WTC11 (cell line): Measurements from ENCODE around the gene MTPN. TPM values are rescaled to one million over a fixed set of nuclear protein-coding genes. Genes with fewer than 3 reads are reported as not detected.

Source experiments
- ATAC-seq: fragments of 200-7000 bp; cut with Tn5 transposase; 2 replicates; pipeline ENCODE4 v1.10.0; 2021; ENCODE audit warnings: mild to moderate bottlenecking, moderate library complexity
- CTCF ChIA-PET: fragments of 300-600 bp; sonication (Branson Sonifier 250); formaldehyde crosslinking; loops from one replicate; lab custom pipeline; 2021; ENCODE audit warnings: antibody characterized with exemption; lab: Charles Lee
- POLR2A ChIA-PET: fragments of 350-600 bp; sonication (Branson Sonifier 250); formaldehyde crosslinking; loops from one replicate; lab custom pipeline; 2021; ENCODE audit warnings: antibody characterized with exemption; lab: Charles Lee
- DNase-seq: peaks from one replicate; pipeline ENCODE4 v3.0.0; 2021; ENCODE audit warnings: low spot score
- H3K27ac Mint-ChIP-seq: 2 replicates; pipeline ENCODE4 v1.8.0; 2021; ENCODE audit warnings: mixed read lengths
- H3K27me3 Mint-ChIP-seq: 2 replicates; pipeline ENCODE4 v1.8.0; 2021; ENCODE audit warnings: low read depth, mild to moderate bottlenecking, moderate library complexity, mixed read lengths
- H3K36me3 Mint-ChIP-seq: 2 replicates; pipeline ENCODE4 v1.8.0; 2021; ENCODE audit warnings: mixed read lengths
- H3K4me1 Mint-ChIP-seq: 2 replicates; pipeline ENCODE4 v1.8.0; 2022; ENCODE audit warnings: mixed read lengths
- H3K4me3 Mint-ChIP-seq: 2 replicates; pipeline ENCODE4 v1.8.0; 2021; ENCODE audit warnings: mild to moderate bottlenecking, moderate library complexity, mixed read lengths
- H3K9me3 Mint-ChIP-seq: 2 replicates; pipeline ENCODE4 v1.8.0; 2021; ENCODE audit warnings: mixed read lengths
- CREB1 ChIP-seq: sonication (generic); formaldehyde crosslinking; IDR thresholded peaks from 2 replicates; pipeline ENCODE4 v1.8.0; 2023; ENCODE audit warnings: mild to moderate bottlenecking, missing genetic modification reagents
- E2F1 ChIP-seq: sonication (generic); formaldehyde crosslinking; IDR thresholded peaks from 2 replicates; pipeline ENCODE4 v1.8.0; 2022; ENCODE audit warnings: mild to moderate bottlenecking, missing genetic modification reagents
- EMX1 ChIP-seq: fragments of 250-450 bp; sonication (Bioruptor Pico); IDR thresholded peaks from 2 replicates; pipeline ENCODE4 v1.8.0; 2021; ENCODE audit warnings: mild to moderate bottlenecking
- FOXK1 ChIP-seq: sonication (generic); formaldehyde crosslinking; IDR thresholded peaks from 2 replicates; pipeline ENCODE4 v1.8.0; 2022; ENCODE audit warnings: mild to moderate bottlenecking, moderate library complexity, missing genetic modification reagents
- GABPB1 ChIP-seq: sonication (generic); formaldehyde crosslinking; IDR thresholded peaks from 2 replicates; pipeline ENCODE4 v1.8.1; 2023; ENCODE audit warnings: mild to moderate bottlenecking, missing genetic modification reagents
- GRHL2 ChIP-seq: fragments of 250-450 bp; sonication (Bioruptor Pico); IDR thresholded peaks from 2 replicates; pipeline ENCODE4 v1.8.0; 2022; ENCODE audit warnings: mild to moderate bottlenecking, moderate library complexity; ENCODE audit not compliant: insufficient replicate concordance, severe bottlenecking
- JAZF1 ChIP-seq: fragments of 250-450 bp; sonication (Bioruptor Pico); IDR thresholded peaks from 2 replicates; pipeline ENCODE4 v1.9.0; 2021; ENCODE audit warnings: moderate library complexity, mild to moderate bottlenecking, inconsistent platforms
- KAT7 ChIP-seq: sonication (generic); formaldehyde crosslinking; IDR thresholded peaks from 2 replicates; pipeline ENCODE4 v1.8.1; 2023; ENCODE audit warnings: missing genetic modification reagents, mild to moderate bottlenecking, borderline replicate concordance
- NFE2L1 ChIP-seq: sonication (generic); formaldehyde crosslinking; IDR thresholded peaks from 2 replicates; pipeline ENCODE4 v1.8.1; 2023; ENCODE audit warnings: missing genetic modification reagents
- NR1H2 ChIP-seq: sonication (generic); formaldehyde crosslinking; IDR thresholded peaks from 2 replicates; pipeline ENCODE4 v1.9.0; 2021; ENCODE audit warnings: mild to moderate bottlenecking, moderate library complexity, missing genetic modification reagents
- SOX15 ChIP-seq: fragments of 250-450 bp; sonication (Bioruptor Pico); IDR thresholded peaks from 2 replicates; pipeline ENCODE4 v1.9.0; 2021; ENCODE audit warnings: mild to moderate bottlenecking
- TEAD4 ChIP-seq: sonication (generic); formaldehyde crosslinking; IDR thresholded peaks from 2 replicates; pipeline ENCODE4 v1.8.0; 2022; ENCODE audit warnings: mild to moderate bottlenecking, missing genetic modification reagents
- USF2 ChIP-seq: sonication (generic); formaldehyde crosslinking; IDR thresholded peaks from 2 replicates; pipeline ENCODE4 v1.8.1; 2023; ENCODE audit warnings: mild to moderate bottlenecking, missing genetic modification reagents, moderate library complexity
- total RNA-seq: library from RNA; stranded (reverse); gene quantifications from 3 replicates; pipeline ENCODE4 v1.2.3, GENCODE V29; 2021
- TF ChIP-seq, protein P1 (sequence below): sonication (generic); formaldehyde crosslinking; IDR thresholded peaks from 2 replicates; pipeline ENCODE4 v1.8.0; 2023; ENCODE audit warnings: missing genetic modification reagents, mild to moderate bottlenecking, borderline replicate concordance
- TF ChIP-seq, protein P2 (sequence below): sonication (generic); formaldehyde crosslinking; IDR thresholded peaks from 2 replicates; pipeline ENCODE4 v1.8.0; 2022; ENCODE audit warnings: mild to moderate bottlenecking, missing genetic modification reagents
- TF ChIP-seq, protein P3 (sequence below): fragments of 250-450 bp; sonication (Bioruptor Pico); IDR thresholded peaks from 2 replicates; pipeline ENCODE4 v1.8.0; 2021; ENCODE audit warnings: mild to moderate bottlenecking
- TF ChIP-seq, protein P4 (sequence below): sonication (generic); formaldehyde crosslinking; IDR thresholded peaks from 2 replicates; pipeline ENCODE4 v1.8.1; 2022; ENCODE audit warnings: low read depth, missing genetic modification reagents, borderline replicate concordance
- TF ChIP-seq, protein P5 (sequence below): sonication (generic); formaldehyde crosslinking; conservative IDR thresholded peaks from 2 replicates; pipeline ENCODE4 v1.8.1; 2022; ENCODE audit warnings: mild to moderate bottlenecking, missing genetic modification reagents
- TF ChIP-seq, protein P6 (sequence below): sonication (generic); formaldehyde crosslinking; IDR thresholded peaks from 2 replicates; pipeline ENCODE4 v1.8.0; 2022; ENCODE audit warnings: mild to moderate bottlenecking, missing genetic modification reagents

MTPN gene
- total RNA-seq, 1 experiment from 2014 or later, result 92.5 TPM

- TF ChIP-seq, protein P1, sequence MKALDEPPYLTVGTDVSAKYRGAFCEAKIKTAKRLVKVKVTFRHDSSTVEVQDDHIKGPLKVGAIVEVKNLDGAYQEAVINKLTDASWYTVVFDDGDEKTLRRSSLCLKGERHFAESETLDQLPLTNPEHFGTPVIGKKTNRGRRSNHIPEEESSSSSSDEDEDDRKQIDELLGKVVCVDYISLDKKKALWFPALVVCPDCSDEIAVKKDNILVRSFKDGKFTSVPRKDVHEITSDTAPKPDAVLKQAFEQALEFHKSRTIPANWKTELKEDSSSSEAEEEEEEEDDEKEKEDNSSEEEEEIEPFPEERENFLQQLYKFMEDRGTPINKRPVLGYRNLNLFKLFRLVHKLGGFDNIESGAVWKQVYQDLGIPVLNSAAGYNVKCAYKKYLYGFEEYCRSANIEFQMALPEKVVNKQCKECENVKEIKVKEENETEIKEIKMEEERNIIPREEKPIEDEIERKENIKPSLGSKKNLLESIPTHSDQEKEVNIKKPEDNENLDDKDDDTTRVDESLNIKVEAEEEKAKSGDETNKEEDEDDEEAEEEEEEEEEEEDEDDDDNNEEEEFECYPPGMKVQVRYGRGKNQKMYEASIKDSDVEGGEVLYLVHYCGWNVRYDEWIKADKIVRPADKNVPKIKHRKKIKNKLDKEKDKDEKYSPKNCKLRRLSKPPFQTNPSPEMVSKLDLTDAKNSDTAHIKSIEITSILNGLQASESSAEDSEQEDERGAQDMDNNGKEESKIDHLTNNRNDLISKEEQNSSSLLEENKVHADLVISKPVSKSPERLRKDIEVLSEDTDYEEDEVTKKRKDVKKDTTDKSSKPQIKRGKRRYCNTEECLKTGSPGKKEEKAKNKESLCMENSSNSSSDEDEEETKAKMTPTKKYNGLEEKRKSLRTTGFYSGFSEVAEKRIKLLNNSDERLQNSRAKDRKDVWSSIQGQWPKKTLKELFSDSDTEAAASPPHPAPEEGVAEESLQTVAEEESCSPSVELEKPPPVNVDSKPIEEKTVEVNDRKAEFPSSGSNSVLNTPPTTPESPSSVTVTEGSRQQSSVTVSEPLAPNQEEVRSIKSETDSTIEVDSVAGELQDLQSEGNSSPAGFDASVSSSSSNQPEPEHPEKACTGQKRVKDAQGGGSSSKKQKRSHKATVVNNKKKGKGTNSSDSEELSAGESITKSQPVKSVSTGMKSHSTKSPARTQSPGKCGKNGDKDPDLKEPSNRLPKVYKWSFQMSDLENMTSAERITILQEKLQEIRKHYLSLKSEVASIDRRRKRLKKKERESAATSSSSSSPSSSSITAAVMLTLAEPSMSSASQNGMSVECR, result no peak
- no peak for TF ChIP-seq NR1H2 (CRISPR knock-in tag)
- no peak for TF ChIP-seq FOXK1
- no peak for TF ChIP-seq GRHL2
- TF ChIP-seq SOX15 (CRISPR knock-in tag), result no peak
- TF ChIP-seq USF2, result no peak
- TF ChIP-seq, protein P2, sequence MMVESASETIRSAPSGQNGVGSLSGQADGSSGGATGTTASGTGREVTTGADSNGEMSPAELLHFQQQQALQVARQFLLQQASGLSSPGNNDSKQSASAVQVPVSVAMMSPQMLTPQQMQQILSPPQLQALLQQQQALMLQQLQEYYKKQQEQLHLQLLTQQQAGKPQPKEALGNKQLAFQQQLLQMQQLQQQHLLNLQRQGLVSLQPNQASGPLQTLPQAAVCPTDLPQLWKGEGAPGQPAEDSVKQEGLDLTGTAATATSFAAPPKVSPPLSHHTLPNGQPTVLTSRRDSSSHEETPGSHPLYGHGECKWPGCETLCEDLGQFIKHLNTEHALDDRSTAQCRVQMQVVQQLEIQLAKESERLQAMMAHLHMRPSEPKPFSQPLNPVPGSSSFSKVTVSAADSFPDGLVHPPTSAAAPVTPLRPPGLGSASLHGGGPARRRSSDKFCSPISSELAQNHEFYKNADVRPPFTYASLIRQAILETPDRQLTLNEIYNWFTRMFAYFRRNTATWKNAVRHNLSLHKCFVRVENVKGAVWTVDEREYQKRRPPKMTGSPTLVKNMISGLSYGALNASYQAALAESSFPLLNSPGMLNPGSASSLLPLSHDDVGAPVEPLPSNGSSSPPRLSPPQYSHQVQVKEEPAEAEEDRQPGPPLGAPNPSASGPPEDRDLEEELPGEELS, result no peak
- no peak for TF ChIP-seq EMX1 (CRISPR knock-in tag)
- TF ChIP-seq, protein P3, sequence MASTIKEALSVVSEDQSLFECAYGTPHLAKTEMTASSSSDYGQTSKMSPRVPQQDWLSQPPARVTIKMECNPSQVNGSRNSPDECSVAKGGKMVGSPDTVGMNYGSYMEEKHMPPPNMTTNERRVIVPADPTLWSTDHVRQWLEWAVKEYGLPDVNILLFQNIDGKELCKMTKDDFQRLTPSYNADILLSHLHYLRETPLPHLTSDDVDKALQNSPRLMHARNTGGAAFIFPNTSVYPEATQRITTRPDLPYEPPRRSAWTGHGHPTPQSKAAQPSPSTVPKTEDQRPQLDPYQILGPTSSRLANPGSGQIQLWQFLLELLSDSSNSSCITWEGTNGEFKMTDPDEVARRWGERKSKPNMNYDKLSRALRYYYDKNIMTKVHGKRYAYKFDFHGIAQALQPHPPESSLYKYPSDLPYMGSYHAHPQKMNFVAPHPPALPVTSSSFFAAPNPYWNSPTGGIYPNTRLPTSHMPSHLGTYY, result no peak
- no peak for TF ChIP-seq CREB1 (CRISPR knock-in tag)
- no peak for TF ChIP-seq GABPB1 (CRISPR knock-in tag)
- TF ChIP-seq E2F1, result no peak
- TF ChIP-seq TEAD4 (CRISPR knock-in tag), result no peak
- TF ChIP-seq KAT7 (CRISPR knock-in tag), result no peak
- TF ChIP-seq, protein P4, sequence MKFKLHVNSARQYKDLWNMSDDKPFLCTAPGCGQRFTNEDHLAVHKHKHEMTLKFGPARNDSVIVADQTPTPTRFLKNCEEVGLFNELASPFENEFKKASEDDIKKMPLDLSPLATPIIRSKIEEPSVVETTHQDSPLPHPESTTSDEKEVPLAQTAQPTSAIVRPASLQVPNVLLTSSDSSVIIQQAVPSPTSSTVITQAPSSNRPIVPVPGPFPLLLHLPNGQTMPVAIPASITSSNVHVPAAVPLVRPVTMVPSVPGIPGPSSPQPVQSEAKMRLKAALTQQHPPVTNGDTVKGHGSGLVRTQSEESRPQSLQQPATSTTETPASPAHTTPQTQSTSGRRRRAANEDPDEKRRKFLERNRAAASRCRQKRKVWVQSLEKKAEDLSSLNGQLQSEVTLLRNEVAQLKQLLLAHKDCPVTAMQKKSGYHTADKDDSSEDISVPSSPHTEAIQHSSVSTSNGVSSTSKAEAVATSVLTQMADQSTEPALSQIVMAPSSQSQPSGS (CRISPR knock-in tag), result no peak
Observed at GRCh38 chr7:136014659-136015058, 37.5 kb upstream of the MTPN start (continued).

DNA sequence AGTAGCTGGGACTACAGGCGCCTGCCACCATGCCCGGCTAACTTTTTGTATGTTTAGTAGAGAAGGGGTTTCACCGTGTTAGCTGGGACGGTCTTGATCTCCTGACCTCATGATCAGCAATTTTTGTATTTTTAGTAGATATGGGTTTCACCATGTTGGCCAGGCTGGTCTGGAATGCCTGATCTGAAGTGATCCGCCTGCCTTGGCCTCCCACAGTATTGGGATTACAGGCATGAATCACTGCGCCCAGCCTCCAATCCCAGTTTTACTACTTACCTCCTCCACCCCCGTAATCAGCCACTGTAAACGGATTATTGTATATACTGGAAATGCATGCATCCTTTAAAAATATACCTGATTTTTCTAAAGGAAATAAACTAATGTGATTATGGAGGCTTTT, 35.1 kb upstream of the MTPN start:
- ChIA-PET CTCF (no interaction called here), POLR2A (no interaction called here)
- H3K9me3 Mint-ChIP-seq, result no peaks in the 10 kb centered on the region
- H3K4me1 Mint-ChIP-seq, result peaks cover 2% of the 10 kb centered on the region
- H3K36me3 Mint-ChIP-seq, result no peaks in the 10 kb centered on the region
- no peak overlapping the region for H3K4me3 Mint-ChIP-seq
- ATAC-seq (no peak), DNase-seq (no peak)
- no peak for TF ChIP-seq SOX15 (CRISPR knock-in tag)
- no peak for TF ChIP-seq JAZF1 (CRISPR knock-in tag)
- no peak for TF ChIP-seq NFE2L1 (CRISPR knock-in tag)
- TF ChIP-seq KAT7 (CRISPR knock-in tag), result no peak
- TF ChIP-seq, protein P5, sequence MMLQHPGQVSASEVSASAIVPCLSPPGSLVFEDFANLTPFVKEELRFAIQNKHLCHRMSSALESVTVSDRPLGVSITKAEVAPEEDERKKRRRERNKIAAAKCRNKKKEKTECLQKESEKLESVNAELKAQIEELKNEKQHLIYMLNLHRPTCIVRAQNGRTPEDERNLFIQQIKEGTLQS (CRISPR knock-in tag), result no peak
- TF ChIP-seq, protein P6, sequence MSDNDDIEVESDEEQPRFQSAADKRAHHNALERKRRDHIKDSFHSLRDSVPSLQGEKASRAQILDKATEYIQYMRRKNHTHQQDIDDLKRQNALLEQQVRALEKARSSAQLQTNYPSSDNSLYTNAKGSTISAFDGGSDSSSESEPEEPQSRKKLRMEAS (CRISPR knock-in tag), result no peak
- no peak overlapping the region for H3K27ac Mint-ChIP-seq
- H3K27me3 Mint-ChIP-seq, result no peaks in the 10 kb centered on the region
